ENCODE data around the gene FAM221B. TPM values are rescaled to one million over a fixed set of nuclear protein-coding genes. Genes with fewer than 3 reads are reported as not detected.

FAM221B gene
- total RNA-seq, 4 donors from 2014 or later, result not detected

- no peak for TF ChIP-seq CTCF (IDR thresholded peaks at IDR 0.05)
These were observed 39.0 kb upstream of the FAM221B start for GRCh38 chr9:35867538-35867937.

GRCh38 chr9:35864695-35865255 is 36.2 kb upstream of the FAM221B start:
- TF ChIP-seq CTCF (IDR thresholded peaks at IDR 0.05), result no peak
- DNase-seq (ENCODE audit: low spot score) (no peak), ATAC-seq (ENCODE audit: low FRiP score) (no peak)

More at GRCh38 chr9:35867538-35867937, 39.0 kb upstream of the FAM221B start:
- no peak for DNase-seq (ENCODE audit: low spot score)
- no peak for ATAC-seq (ENCODE audit: low FRiP score)

- no peak for TF ChIP-seq CTCF (IDR thresholded peaks at IDR 0.05)
- no peak for DNase-seq (ENCODE audit: low spot score)
- no peak for ATAC-seq (ENCODE audit: low FRiP score)
These were observed 35.1 kb upstream of the FAM221B start for GRCh38 chr9:35863583-35863982.

GRCh38 chr9:35862328-35862727 is 33.8 kb upstream of the FAM221B start:
- DNase-seq (ENCODE audit: low spot score) (no peak), ATAC-seq (ENCODE audit: low FRiP score) (no peak)
- no peak for TF ChIP-seq CTCF (IDR thresholded peaks at IDR 0.05)

GRCh38 chr9:35861161-35861897 is 32.8 kb upstream of the FAM221B start:
- ATAC-seq (ENCODE audit: low FRiP score), result no peak
- no peak for TF ChIP-seq CTCF (IDR thresholded peaks at IDR 0.05)
- no peak for DNase-seq (ENCODE audit: low spot score)

GRCh38 chr9:35859990-35860339 is 31.4 kb upstream of the FAM221B start:
- ATAC-seq (ENCODE audit: low FRiP score) (no peak), DNase-seq (ENCODE audit: low spot score) (no peak)
- TF ChIP-seq CTCF (IDR thresholded peaks at IDR 0.05), result no peak

All from omental fat pad (tissue), 4 donors.